K562 (cell line): ENCODE results near the gene FIBP. TPM values are rescaled to one million over a fixed set of nuclear protein-coding genes. Genes with fewer than 3 reads are reported as not detected.

Source experiments
- ARHGAP35 ChIP-seq: fragments of 450-650 bp; IDR thresholded peaks from 2 replicates; pipeline ENCODE4 v1.6.1; 2018; ENCODE audit not compliant: partially characterized antibody
- ARID4B ChIP-seq: sonication (generic); formaldehyde crosslinking; IDR thresholded peaks from 2 replicates; pipeline ENCODE4 v1.8.0; 2022; ENCODE audit warnings: mild to moderate bottlenecking, missing genetic modification reagents
- GABPB1 ChIP-seq: sonication (generic); formaldehyde crosslinking; IDR thresholded peaks from 2 replicates; pipeline ENCODE4 v1.8.0; 2022; ENCODE audit warnings: mild to moderate bottlenecking, missing genetic modification reagents
- GTF3C2 ChIP-seq: IDR thresholded peaks from 3 replicates; pipeline ENCODE4 v1.6.1; 2011; ENCODE audit warnings: borderline replicate concordance, mild to moderate bottlenecking, moderate library complexity; ENCODE audit not compliant: insufficient read length; ENCODE audit errors: extremely low read depth
- KLF1 ChIP-seq: fragments of 450-650 bp; IDR thresholded peaks from 2 replicates; pipeline ENCODE4 v1.6.1; 2016; ENCODE audit warnings: missing genetic modification characterization, missing compliant biosample characterization
- MIER1 ChIP-seq: fragments of 450-650 bp; IDR thresholded peaks from 2 replicates; pipeline ENCODE4 v1.6.1; 2016; ENCODE audit warnings: antibody characterized with exemption, mild to moderate bottlenecking, low read depth
- NRF1 ChIP-seq, 2 experiments: fragments of 450-650 bp; IDR thresholded peaks in 1 of 2; conservative IDR thresholded peaks in 1 of 2; 2 replicates each; pipeline ENCODE4 v1.6.1; 2014; ENCODE audit warnings: mild to moderate bottlenecking in 2 of 2
- POLR2H ChIP-seq: IDR thresholded peaks from 2 replicates; pipeline ENCODE4 v1.6.1; 2016; ENCODE audit warnings: missing genetic modification characterization, low read depth, mild to moderate bottlenecking, control low read depth, missing compliant biosample characterization, moderate library complexity
- SRSF7 ChIP-seq: fragments of 200-400 bp; formaldehyde crosslinking; optimal IDR thresholded peaks from 2 replicates; pipeline ENCODE3; 2017; ENCODE audit warnings: mild to moderate bottlenecking, low read depth, low read length
- TFAP4 ChIP-seq: sonication (generic); formaldehyde crosslinking; IDR thresholded peaks from 2 replicates; pipeline ENCODE4 v1.8.0; 2022; ENCODE audit warnings: missing genetic modification reagents, mild to moderate bottlenecking, moderate library complexity, borderline replicate concordance
- TRIM25 ChIP-seq: fragments of 450-650 bp; IDR thresholded peaks from 2 replicates; pipeline ENCODE4 v1.7.0; 2016; ENCODE audit warnings: borderline replicate concordance
- YY1 ChIP-seq, 3 experiments: IDR thresholded peaks; 2 replicates each; pipeline ENCODE4 v1.6.1; 2011; ENCODE audit warnings: low read length in 2 of 3, mild to moderate bottlenecking in 2 of 3, moderate library complexity in 2 of 3, borderline replicate concordance in 1 of 3, control low read depth in 1 of 3, low read depth in 1 of 3; ENCODE audit not compliant: insufficient read depth in 3 of 3, insufficient replicate concordance in 2 of 3, control insufficient read depth in 1 of 3, insufficient read length in 1 of 3; ENCODE audit errors: extremely low read depth in 1 of 3
- ZNF146 ChIP-seq: IDR thresholded peaks from one replicate; pipeline ENCODE4 v1.6.1; 2018; ENCODE audit warnings: missing compliant biosample characterization; ENCODE audit not compliant: unreplicated experiment
- ZNF224 ChIP-seq: sonication (generic); formaldehyde crosslinking; IDR thresholded peaks from 2 replicates; pipeline ENCODE4 v1.8.0; 2022; ENCODE audit warnings: mild to moderate bottlenecking, missing genetic modification reagents
- polyA plus RNA-seq, 8 experiments: library from polyadenylated mRNA; depleted of rRNA in 4 of 8; stranded (reverse) in 5 of 8; unstranded in 3 of 8; fragments of >200 nt; fragmentation: Nextera tagmentation in 2 of 8; fragmentation: Illumina TruSeq in 1 of 8; extraction: Ambion mirVana in 2 of 8; extraction: Trizol in 1 of 8; gene quantifications; 2 replicates each; pipeline versions ENCODE4 v1.2.1 to v1.2.3, GENCODE V29; 2011 to 2014; ENCODE audit warnings: inconsistent platforms in 1 of 8, missing spikeins in 1 of 8
- total RNA-seq, 7 experiments: library from RNA; depleted of rRNA in 6 of 7; stranded (reverse); fragments of >200 nt in 6 of 7; fragmentation: Illumina TruSeq in 2 of 7; extraction: Trizol in 2 of 7; gene quantifications; 2 replicates each; pipeline versions ENCODE4 v1.2.1 to v1.2.3, GENCODE V29; 2011 to 2021; ENCODE audit warnings: low replicate concordance in 1 of 7

FIBP gene
- total and polyA plus RNA-seq, 9 of the 15 experiments (the other 6 are each of a cell fraction or from before 2014, with no cell fraction given), result 41.2 to 79.2 (median 48.6) TPM

GRCh38 chr11:65918211-65919140 is 30.2 kb upstream of the FIBP start, which contains the start of gene C11orf68 (continued):
- TF ChIP-seq POLR2H (peak; percentile 86), ZNF224 (CRISPR knock-in tag) (no peak), SRSF7 (no peak), ZNF146 (CRISPR knock-in tag) (peak; percentile 5), NRF1 (conservative IDR thresholded peaks at IDR 0.05 in 1 of 2, IDR thresholded peaks at IDR 0.05 in 1 of 2) (peak; percentile 66 to 72), ARHGAP35 (no peak), KLF1 (tag) (no peak), TFAP4 (CRISPR knock-in tag) (0 out of 2 replicates have a peak, but pooled peaks have one; percentile 29), MIER1 (no peak), GABPB1 (CRISPR knock-in tag) (peak; percentile 38; the same call in 1 of the 2 replicates), YY1 (IDR thresholded peaks at IDR 0.05; ENCODE audit: borderline replicate concordance in 1 of 3, control insufficient read depth in 1 of 3, extremely low read depth in 1 of 3, insufficient read depth in 3 of 3, insufficient read length in 1 of 3, insufficient replicate concordance in 2 of 3, low read depth in 1 of 3, low read length in 2 of 3) (peak; percentile 62 to 95 (median 94)), GTF3C2 (no peak), ARID4B (no peak), TRIM25 (no peak)
